GM23248 (cell line): ENCODE data around the gene LMF1. TPM values are rescaled to one million over a fixed set of nuclear protein-coding genes. Genes with fewer than 3 reads are reported as not detected.

Experiments
- DNase-seq: peaks from one replicate; pipeline ENCODE4 v3.0.0-alpha.2; 2015
- H2AFZ ChIP-seq: fragments of 200-600 bp; sonication (generic); 2 replicates; pipeline ENCODE4 v1.6.1; 2016; ENCODE audit warnings: antibody characterized with exemption
- H3F3A ChIP-seq: fragments of 200-600 bp; sonication (generic); 2 replicates; pipeline ENCODE4 v1.6.1; 2016; ENCODE audit warnings: mild to moderate bottlenecking, antibody characterized with exemption, mixed run types; ENCODE audit not compliant: insufficient read depth
- H3K27ac ChIP-seq: fragments of 200-600 bp; sonication (generic); 2 replicates; pipeline ENCODE4 v1.5.1; 2016; ENCODE audit warnings: mild to moderate bottlenecking
- H3K27me3 ChIP-seq: fragments of 200-600 bp; sonication (generic); replicated peaks from 2 replicates; pipeline ENCODE4 v1.6.1; 2016; ENCODE audit warnings: mild to moderate bottlenecking; ENCODE audit not compliant: insufficient read depth
- H3K36me3 ChIP-seq: fragments of 200-600 bp; sonication (generic); 2 replicates; pipeline ENCODE4 v1.6.1; 2016; ENCODE audit warnings: low read depth, mild to moderate bottlenecking
- H3K4me1 ChIP-seq: fragments of 200-600 bp; sonication (generic); 2 replicates; pipeline ENCODE4 v1.6.1; 2016; ENCODE audit warnings: mild to moderate bottlenecking; ENCODE audit not compliant: insufficient read depth
- H3K4me2 ChIP-seq: fragments of 200-600 bp; sonication (generic); one replicate; pipeline ENCODE4 v1.6.1; 2016; ENCODE audit warnings: mild to moderate bottlenecking; ENCODE audit not compliant: unreplicated experiment
- H3K4me3 ChIP-seq: fragments of 200-600 bp; sonication (generic); 2 replicates; pipeline ENCODE4 v1.5.1; 2016; ENCODE audit warnings: mild to moderate bottlenecking
- H3K79me2 ChIP-seq: fragments of 200-600 bp; sonication (generic); 2 replicates; pipeline ENCODE4 v1.6.1; 2016; ENCODE audit warnings: mild to moderate bottlenecking; ENCODE audit not compliant: insufficient read depth
- H3K9ac ChIP-seq: fragments of 200-600 bp; sonication (generic); 2 replicates; pipeline ENCODE4 v1.6.1; 2016; ENCODE audit warnings: mild to moderate bottlenecking
- H3K9me2 ChIP-seq: fragments of 200-600 bp; sonication (generic); 2 replicates; pipeline ENCODE4 v1.6.1; 2016; ENCODE audit warnings: mixed run types, mild to moderate bottlenecking, moderate library complexity; ENCODE audit not compliant: insufficient read depth
- H3K9me3 ChIP-seq: fragments of 200-600 bp; sonication (generic); one replicate; pipeline ENCODE4 v1.6.1; 2017; ENCODE audit warnings: low read depth
- H4K20me1 ChIP-seq: fragments of 200-600 bp; sonication (generic); 2 replicates; pipeline ENCODE4 v1.6.0; 2016; ENCODE audit not compliant: insufficient read depth
- EZH2 ChIP-seq: fragments of 200-600 bp; sonication (generic); IDR thresholded peaks from 2 replicates; pipeline ENCODE4 v1.6.1; 2018; ENCODE audit warnings: antibody characterized with exemption, mild to moderate bottlenecking; ENCODE audit not compliant: insufficient read depth, poor library complexity, severe bottlenecking
- EZH2phosphoT487 ChIP-seq: fragments of 200-600 bp; sonication (generic); IDR thresholded peaks from 2 replicates; pipeline ENCODE4 v1.6.1; 2018; ENCODE audit warnings: antibody characterized with exemption, moderate library complexity, mild to moderate bottlenecking, low read depth; ENCODE audit not compliant: insufficient read depth
- WGBS, 2 experiments: methylation state at CpG; one replicate each; pipeline ENCODE4 v1.1.6; 2015 to 2017; ENCODE audit warnings: low lambda C conversion rate in 2 of 2, low coverage in 1 of 2; ENCODE audit errors: missing lambda C conversion rate in 2 of 2; 5-methylcytosine and 5-hydroxymethylcytosine counted together
- in situ Hi-C: fragments of 300-500 bp; cut with MboI; formaldehyde crosslinking; loops from 2 replicates; pipeline ENCODE4 v1.15.0; 2020
- polyA plus RNA-seq: library from polyadenylated mRNA; unstranded; fragments of >200 nt; fragmentation: Nextera tagmentation; extraction: Ambion mirVana; gene quantifications from 2 replicates; pipeline ENCODE4 v1.2.1, GENCODE V29; 2016
- total RNA-seq: library from RNA; depleted of rRNA; stranded (reverse); fragments of >200 nt; shearing (Covaris generic); gene quantifications from 2 replicates; pipeline ENCODE4 v1.2.3, GENCODE V29; 2014

LMF1 gene
- total and polyA plus RNA-seq, 2 experiments from 2014 or later, result 23.1 to 53.0 TPM

DNA sequence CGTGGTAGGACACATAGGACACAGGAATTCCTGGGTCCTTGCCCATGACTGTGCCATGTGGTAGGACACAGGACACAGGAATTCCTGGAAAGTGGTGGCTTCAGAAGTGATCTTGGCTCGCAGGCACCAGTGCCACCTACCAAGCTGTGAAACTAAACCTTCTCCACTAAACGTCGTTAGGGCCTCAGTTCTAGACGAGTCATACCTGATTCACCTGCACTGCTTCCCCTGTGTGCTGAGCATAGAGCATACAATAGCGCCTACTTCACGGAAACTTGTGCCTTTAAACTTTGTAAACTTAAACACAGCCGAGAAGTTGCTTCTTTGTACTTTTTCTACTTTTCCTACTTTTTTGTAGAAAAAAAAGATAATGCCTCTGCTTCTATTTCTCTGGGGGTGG, 15.6 kb upstream of the LMF1 start:
- no peak overlapping the region for H3K4me3 ChIP-seq

DNA sequence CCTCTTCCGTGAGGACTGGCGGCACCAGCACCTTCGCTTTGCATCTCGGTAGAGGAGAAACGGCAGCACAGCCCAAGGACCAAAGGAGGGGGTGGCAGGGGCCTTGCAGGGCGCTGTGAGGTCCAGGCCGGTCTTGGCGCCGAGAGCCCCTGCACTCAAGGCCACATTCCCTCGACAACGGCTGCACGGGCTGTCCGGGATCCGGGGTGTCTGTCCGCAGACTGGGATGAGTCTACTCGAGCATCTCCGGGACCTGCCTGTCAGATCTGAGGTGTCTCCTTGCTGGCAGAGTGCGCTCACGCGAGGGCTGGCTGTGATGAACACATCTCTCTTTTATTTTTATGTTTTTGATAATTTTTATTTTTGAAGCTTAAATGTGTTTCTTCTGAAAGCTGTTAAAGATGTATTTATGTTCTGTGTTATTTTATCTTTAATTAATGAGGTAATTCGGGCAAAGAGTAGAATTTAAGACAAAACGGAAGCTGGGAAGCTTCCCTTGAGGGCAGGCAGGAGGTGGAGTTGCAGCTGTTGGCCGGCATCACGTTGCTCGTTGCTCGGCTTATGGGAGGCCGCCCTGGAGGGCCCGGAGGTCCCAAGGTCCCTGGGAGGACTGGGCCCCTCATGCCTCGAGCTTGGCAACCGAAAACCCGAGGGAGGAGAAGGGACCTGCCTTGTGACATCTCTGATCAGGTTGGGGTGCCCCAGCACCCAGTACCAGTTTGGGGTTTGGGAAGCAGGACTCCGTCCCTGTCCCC, 15.0 kb upstream of the LMF1 start:
- Histone ChIP-seq H3K9me2 (no peaks in the 10 kb centered on the region), H3K27me3 (peaks cover 4% of the 10 kb centered on the region; the same call in 1 of the 2 replicates), H3F3A (no peaks in the 10 kb centered on the region), H2AFZ (no peak overlapping the region), H3K27ac (no peak overlapping the region), H3K9ac (no peak overlapping the region), H3K4me1 (no peaks in the 10 kb centered on the region), H3K79me2 (no peaks in the 10 kb centered on the region), H3K4me2 (no peak overlapping the region), H3K9me3 (no peaks in the 10 kb centered on the region), H4K20me1 (no peaks in the 10 kb centered on the region), H3K36me3 (no peaks in the 10 kb centered on the region), H3K4me3 (no peak overlapping the region)
- in situ Hi-C loops, result no loop called here
- DNase-seq, result no peak
- no peak for TF ChIP-seq EZH2
- 85 to 87% methylated on average over 32 of the region's 32 CpGs for WGBS, 2 experiments

More for the DNA sequence above, 15.6 kb upstream of the LMF1 start:
- DNase-seq, result no peak
- in situ Hi-C loops, result no loop called here
- Histone ChIP-seq H3K79me2 (no peaks in the 10 kb centered on the region), H3K4me1 (no peaks in the 10 kb centered on the region), H3K27ac (no peak overlapping the region), H3K36me3 (no peaks in the 10 kb centered on the region), H3K9me2 (no peaks in the 10 kb centered on the region), H3K9ac (no peak overlapping the region), H3K9me3 (no peaks in the 10 kb centered on the region), H3K4me2 (no peak overlapping the region), H3F3A (no peaks in the 10 kb centered on the region), H3K27me3 (peaks cover 4% of the 10 kb centered on the region; the same call in 1 of the 2 replicates), H4K20me1 (no peaks in the 10 kb centered on the region), H2AFZ (no peak overlapping the region)
- TF ChIP-seq EZH2, result no peak
- TF ChIP-seq EZH2phosphoT487, result no peak
- WGBS, 2 experiments, result 78 to 86% methylated on average over 8 of the region's 8 CpGs

DNA sequence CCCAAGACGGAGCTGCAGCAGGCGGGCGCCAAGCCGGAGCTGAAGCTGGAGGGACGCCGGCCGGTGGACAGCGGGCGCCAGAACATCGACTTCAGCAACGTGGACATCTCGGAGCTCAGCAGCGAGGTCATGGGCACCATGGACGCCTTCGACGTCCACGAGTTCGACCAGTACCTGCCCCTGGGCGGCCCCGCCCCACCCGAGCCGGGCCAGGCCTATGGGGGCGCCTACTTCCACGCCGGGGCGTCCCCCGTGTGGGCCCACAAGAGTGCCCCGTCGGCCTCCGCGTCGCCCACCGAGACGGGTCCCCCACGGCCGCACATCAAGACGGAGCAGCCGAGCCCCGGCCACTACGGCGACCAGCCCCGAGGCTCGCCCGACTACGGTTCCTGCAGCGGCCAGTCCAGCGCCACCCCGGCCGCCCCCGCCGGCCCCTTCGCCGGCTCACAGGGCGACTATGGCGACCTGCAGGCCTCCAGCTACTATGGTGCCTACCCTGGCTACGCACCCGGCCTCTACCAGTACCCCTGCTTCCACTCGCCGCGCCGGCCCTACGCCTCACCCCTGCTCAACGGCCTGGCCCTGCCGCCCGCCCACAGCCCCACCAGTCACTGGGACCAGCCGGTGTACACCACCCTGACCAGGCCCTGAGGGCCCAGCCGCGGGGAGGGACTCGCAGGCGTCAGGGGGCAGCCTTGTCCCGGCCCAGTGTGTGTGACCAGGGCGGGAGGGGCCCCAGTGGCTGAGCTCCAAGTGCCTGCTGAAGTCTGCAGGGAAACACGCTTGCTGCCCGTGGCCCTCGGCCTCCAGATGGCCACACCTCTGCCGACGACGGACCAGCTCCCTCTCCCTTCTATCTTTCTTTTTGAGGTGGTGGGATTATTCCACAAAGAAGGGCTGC, 14.2 kb upstream of the LMF1 start:
- Histone ChIP-seq H3K27ac (no peak overlapping the region), H3K9ac (no peak overlapping the region), H2AFZ (no peak overlapping the region), H3K36me3 (no peaks in the 10 kb centered on the region), H3K4me1 (no peaks in the 10 kb centered on the region), H3K4me3 (no peak overlapping the region), H3K4me2 (no peak overlapping the region), H3K27me3 (peaks cover 4% of the 10 kb centered on the region; the same call in 1 of the 2 replicates), H3K9me2 (no peaks in the 10 kb centered on the region), H3K9me3 (no peaks in the 10 kb centered on the region), H3K79me2 (no peaks in the 10 kb centered on the region), H3F3A (no peaks in the 10 kb centered on the region), H4K20me1 (no peaks in the 10 kb centered on the region)
- WGBS, 2 experiments, result 92 to 93% methylated on average over 31 to 76 of the region's 78 CpGs
- TF ChIP-seq EZH2phosphoT487 (no peak), EZH2 (no peak)
- in situ Hi-C loops, result no loop called here
- no peak for DNase-seq

DNA sequence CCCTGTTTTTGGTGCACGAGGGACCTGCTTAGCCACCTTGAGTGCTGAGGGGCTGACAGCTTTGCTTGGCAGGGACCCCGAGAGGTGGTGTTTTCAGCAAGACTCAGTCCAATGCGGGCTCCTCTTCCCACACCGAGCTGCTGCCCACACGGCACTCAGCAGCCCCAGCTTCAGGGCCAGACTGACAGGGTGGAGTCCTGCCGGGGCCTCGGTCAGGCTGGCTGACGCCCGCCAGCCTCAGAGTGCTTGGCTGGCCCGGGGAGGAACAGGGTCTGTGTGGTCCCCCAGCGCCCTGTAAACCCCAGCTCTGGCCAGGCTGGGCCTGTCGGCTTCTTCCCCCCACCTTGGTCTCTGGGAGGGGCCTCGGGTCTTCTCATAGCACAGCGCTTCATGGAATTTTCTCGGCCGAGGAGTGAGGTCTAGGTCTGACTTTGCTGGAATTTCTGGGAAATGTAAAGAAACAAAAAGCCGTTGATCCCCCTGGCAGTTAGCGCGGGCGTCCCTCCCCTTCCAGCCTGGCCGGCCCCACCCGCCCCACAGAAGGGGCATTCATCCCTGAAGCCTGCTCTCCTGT, 13.4 kb upstream of the LMF1 start:
- 45 to 69% methylated on average over 15 to 22 of the region's 22 CpGs for WGBS, 2 experiments
- no peaks in the 10 kb centered on the region for H3K9me2 ChIP-seq
- no peaks in the 10 kb centered on the region for H3F3A ChIP-seq
- TF ChIP-seq EZH2 (no peak), EZH2phosphoT487 (no peak)
- H2AFZ ChIP-seq, result no peak overlapping the region
- in situ Hi-C loops, result no loop called here
- H3K4me2 ChIP-seq, result no peak overlapping the region
- H3K9me3 ChIP-seq, result no peaks in the 10 kb centered on the region
- no peaks in the 10 kb centered on the region for H3K4me1 ChIP-seq
- H3K4me3 ChIP-seq, result no peak overlapping the region
- no peaks in the 10 kb centered on the region for H4K20me1 ChIP-seq
- H3K79me2 ChIP-seq, result no peaks in the 10 kb centered on the region
- H3K36me3 ChIP-seq, result no peaks in the 10 kb centered on the region
- H3K27me3 ChIP-seq, result peaks cover 4% of the 10 kb centered on the region; the same call in 1 of the 2 replicates
- DNase-seq, result no peak
- H3K9ac ChIP-seq, result no peak overlapping the region
- H3K27ac ChIP-seq, result no peak overlapping the region
